IPS-20b (cell line): Measurements from ENCODE around the gene UGT2A3.
"Not testable (repeated sequence)": the region's sequence is repeated elsewhere in the genome, so short reads cannot be mapped to it uniquely, and the experiment has no call there.

Experiments
- H3K27ac ChIP-seq: one replicate; pipeline ENCODE4 v1.5.1; 2013; ENCODE audit warnings: low read length
- H3K27me3 ChIP-seq: 2 replicates; pipeline ENCODE4 v1.6.1; 2013; ENCODE audit warnings: mild to moderate bottlenecking, low read length, inconsistent platforms; ENCODE audit not compliant: insufficient read depth
- H3K36me3 ChIP-seq: 2 replicates; pipeline ENCODE4 v1.6.1; 2013; ENCODE audit warnings: low read depth, mild to moderate bottlenecking, inconsistent platforms, low read length, moderate library complexity; ENCODE audit not compliant: insufficient read depth
- H3K4me1 ChIP-seq: 2 replicates; pipeline ENCODE4 v1.6.1; 2013; ENCODE audit warnings: mild to moderate bottlenecking, control low read depth, inconsistent platforms, low read length, moderate library complexity; ENCODE audit not compliant: insufficient read depth
- H3K4me3 ChIP-seq: 2 replicates; pipeline ENCODE4 v1.5.1; 2013; ENCODE audit warnings: mild to moderate bottlenecking, low read length, inconsistent platforms
- H3K9ac ChIP-seq: 2 replicates; pipeline ENCODE4 v1.6.1; 2013; ENCODE audit warnings: low read depth, mild to moderate bottlenecking, inconsistent platforms, low read length, moderate library complexity
- H3K9me3 ChIP-seq: 2 replicates; pipeline ENCODE4 v1.6.1; 2013; ENCODE audit warnings: mild to moderate bottlenecking, low read depth, low read length, inconsistent platforms; ENCODE audit not compliant: insufficient read depth

The UGT2A3 gene

DNA sequence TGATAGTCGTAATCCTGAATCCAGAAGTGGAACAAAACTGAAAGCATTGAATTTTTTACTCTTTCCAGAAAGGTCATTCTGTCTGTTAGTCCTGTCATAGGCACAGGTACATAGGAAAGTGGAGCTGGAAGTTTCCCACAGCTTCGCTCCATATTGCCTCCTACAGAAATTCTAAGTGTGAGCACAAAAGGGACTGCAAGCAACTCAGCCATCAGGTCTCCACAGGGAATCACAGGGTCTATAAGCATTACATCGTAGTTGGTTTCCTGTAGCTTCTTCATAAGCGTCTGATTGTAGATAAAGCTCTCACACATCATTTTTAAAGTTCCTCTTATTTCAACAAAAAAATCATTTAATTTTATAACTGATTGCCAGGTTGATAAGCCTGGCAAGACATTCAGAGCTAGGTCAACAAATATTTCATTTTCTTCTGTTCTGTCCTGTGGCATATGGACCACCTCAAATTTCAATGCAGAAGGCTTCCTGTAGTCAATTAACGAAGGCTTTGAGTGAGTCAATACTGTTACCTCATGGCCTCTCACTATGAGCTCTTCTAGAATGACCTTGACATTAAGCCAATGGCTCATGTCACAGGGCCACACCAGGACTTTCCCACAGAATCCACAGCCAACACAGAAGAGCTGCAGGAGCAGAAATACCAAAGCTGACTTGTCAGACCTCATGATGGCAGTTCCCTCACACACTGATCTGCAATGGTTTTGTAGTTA, at the start of gene UGT2A3:
TSS of gene UGT2A3 (minus strand) at position 727 of the 728 bp plus-strand sequence. CDS start at position 683, 44 bp downstream.
- Histone ChIP-seq H3K9me3 (no peaks in the 10 kb centered on the region), H3K4me1 (0 out of 2 replicates have a peak, but pooled peaks cover 2% of the 10 kb centered on the region), H3K27ac (no peak within 1 kb of the TSS), H3K36me3 (no peaks in the 10 kb centered on the region), H3K9ac (no peak within 1 kb of the TSS), H3K4me3 (no peak within 1 kb of the TSS), H3K27me3 (no peaks in the 10 kb centered on the region)

DNA sequence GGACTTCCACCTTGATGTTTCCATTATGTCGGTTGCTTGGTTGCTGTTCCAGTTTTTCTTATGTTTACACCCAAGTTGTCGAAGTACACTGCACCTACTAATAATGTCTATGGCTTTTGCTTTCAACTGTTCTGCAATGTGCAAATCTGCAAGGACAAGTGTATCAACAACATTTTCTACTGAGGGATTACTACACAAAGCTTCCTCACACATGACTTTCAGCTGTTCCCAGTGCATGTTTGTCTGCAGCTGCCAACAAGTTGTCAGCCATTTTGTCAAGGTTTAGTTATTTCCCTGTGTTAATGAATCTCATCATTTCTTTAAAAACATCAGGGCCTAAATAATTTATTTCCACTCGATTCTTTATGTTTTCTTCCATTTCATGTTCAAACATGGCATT, 45.4 kb upstream of the UGT2A3 start:
- Histone ChIP-seq H3K27ac (no peak overlapping the region), H3K36me3 (no peaks in the 10 kb centered on the region), H3K4me1 (no peaks in the 10 kb centered on the region), H3K9ac (no peak overlapping the region), H3K27me3 (no peaks in the 10 kb centered on the region), H3K4me3 (no peak overlapping the region), H3K9me3 (no peaks in the 10 kb centered on the region)

DNA sequence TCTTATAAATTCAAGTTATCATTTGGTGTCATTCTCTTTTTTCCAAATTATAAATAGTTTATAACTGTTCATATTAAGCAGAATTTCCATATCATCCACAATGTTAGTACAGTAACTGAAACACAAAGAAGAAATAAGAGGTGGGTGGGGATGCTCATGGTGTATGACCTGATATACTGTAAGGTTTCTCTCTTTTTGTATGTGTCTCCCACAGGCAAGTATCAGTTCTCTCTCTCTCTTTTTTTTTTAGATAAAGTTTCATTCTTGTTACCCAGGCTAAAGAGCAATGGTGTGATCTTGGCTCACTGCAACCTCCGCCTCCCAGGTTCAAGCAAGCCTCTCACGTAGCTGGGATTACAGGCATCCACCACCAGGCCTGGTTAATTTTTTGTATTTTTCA, 43.7 kb upstream of the UGT2A3 start:
- Histone ChIP-seq H3K27me3 (no peaks in the 10 kb centered on the region), H3K4me1 (no peaks in the 10 kb centered on the region), H3K9me3 (no peaks in the 10 kb centered on the region), H3K4me3 (no peak overlapping the region), H3K36me3 (no peaks in the 10 kb centered on the region), H3K27ac (no peak overlapping the region), H3K9ac (no peak overlapping the region)

DNA sequence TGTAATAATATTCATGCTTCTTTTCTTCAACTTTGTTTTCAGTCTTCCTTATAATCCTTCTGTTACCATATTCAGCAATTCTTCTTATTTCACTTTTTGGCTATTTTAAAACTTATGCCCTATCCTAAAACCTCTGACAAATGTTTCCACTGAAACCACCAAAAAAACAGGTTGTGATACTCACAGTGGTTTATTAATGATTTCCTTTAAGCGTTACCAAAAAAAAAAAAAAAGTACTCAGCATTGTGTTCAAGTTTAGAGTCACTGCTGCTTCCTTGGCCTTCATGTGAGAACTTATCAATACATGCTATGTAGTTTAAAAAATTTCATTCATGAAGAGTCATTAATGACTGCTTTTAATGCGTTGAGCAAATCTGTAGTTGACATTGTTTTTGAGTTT, 35.4 kb upstream of the UGT2A3 start:
- Histone ChIP-seq H3K27ac (no peak overlapping the region), H3K4me3 (no peak overlapping the region), H3K27me3 (no peaks in the 10 kb centered on the region), H3K9me3 (peaks cover 5% of the 10 kb centered on the region; the same call in 1 of the 2 replicates), H3K4me1 (no peaks in the 10 kb centered on the region), H3K36me3 (no peaks in the 10 kb centered on the region), H3K9ac (no peak overlapping the region)

DNA sequence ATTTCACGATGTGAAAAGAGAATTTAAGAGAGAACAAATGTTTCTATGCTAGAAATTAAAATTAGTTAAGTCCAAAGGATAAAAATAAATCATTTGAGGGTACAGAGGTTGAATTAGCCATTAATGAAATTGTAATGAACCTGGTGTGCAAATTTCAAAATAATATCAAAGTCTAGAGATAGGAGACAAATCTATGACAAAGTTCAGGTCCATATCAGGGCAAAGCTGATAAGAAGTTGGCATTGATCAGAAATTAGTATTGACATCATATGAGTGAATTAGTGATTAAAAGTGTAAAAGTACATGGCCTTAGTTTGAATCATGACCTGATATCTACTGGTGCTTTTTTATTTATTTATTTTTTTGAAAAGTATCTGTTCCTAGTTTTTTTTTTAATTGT, 33.8 kb upstream of the UGT2A3 start:
- no peaks in the 10 kb centered on the region for H3K4me1 ChIP-seq
- H3K36me3 ChIP-seq: no peaks in the 10 kb centered on the region
- no peak overlapping the region for H3K4me3 ChIP-seq
- H3K9ac ChIP-seq: no peak overlapping the region
- peaks cover 5% of the 10 kb centered on the region; the same call in 1 of the 2 replicates for H3K9me3 ChIP-seq
- no peaks in the 10 kb centered on the region for H3K27me3 ChIP-seq
- no peak overlapping the region for H3K27ac ChIP-seq

DNA sequence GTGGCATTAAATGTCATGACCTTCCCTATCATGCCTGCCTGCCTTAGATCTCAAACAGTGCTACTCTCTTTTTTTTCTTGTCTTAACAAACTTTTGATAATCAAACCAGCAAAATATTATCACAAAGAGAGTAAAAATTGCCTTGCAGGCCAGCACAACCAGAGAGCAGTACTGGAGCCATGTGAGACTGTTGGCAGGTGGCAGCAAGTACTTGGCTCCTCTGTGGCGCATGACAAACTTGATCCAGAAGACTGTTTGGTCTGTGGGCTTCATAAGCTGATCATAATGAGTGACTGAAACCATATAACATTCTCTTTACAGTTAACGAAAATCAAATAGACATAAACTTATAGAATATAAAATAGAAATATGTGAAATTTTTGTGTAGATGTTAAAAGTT, 33.3 kb upstream of the UGT2A3 start:
- Histone ChIP-seq H3K4me1 (no peaks in the 10 kb centered on the region), H3K27ac (no peak overlapping the region), H3K9ac (no peak overlapping the region), H3K4me3 (no peak overlapping the region), H3K27me3 (no peaks in the 10 kb centered on the region), H3K9me3 (peaks cover 5% of the 10 kb centered on the region; the same call in 1 of the 2 replicates), H3K36me3 (no peaks in the 10 kb centered on the region)

DNA sequence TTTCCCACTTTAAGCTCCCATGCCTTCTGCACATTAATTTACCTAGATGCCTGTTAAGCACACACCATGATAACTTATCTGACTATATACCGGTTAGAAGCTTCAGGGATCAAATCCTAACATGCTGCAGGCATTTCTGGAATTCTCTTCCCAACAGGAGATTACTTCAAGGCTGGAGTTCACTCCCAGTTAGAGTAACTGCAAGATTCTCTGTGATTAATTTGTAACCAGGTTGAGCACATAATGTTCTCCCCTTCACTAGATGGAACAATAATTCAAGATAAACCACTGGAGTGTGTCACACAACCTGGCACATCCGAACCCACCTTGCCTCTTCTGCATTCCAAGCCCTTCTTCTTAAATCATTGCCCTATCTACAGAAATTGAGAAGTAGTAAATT, 11.8 kb upstream of the UGT2A3 start:
- Histone ChIP-seq H3K4me3 (no peak overlapping the region), H3K9me3 (peaks cover 26% of the 10 kb centered on the region), H3K4me1 (no peaks in the 10 kb centered on the region), H3K27ac (no peak overlapping the region), H3K9ac (no peak overlapping the region), H3K27me3 (no peaks in the 10 kb centered on the region), H3K36me3 (no peaks in the 10 kb centered on the region)

DNA sequence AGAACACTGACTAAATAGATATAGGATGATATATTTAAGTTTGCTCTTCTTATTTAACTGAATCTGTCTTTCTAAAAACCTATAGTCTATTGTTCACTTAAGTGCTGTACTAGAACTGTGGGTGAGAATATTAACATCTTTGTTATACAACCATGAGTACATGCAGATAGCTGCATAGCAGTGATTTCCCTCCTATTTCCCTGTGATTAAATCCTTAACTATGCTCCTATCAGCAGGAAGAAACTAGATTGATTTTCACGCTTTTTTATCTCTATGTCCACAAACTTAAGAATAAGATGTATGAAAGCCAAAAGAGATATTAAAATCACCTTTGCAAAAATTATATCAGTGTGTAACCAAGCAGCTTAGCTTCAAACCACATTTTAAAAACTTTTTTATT, 11.3 kb upstream of the UGT2A3 start:
- Histone ChIP-seq H3K4me1 (no peaks in the 10 kb centered on the region), H3K36me3 (no peaks in the 10 kb centered on the region), H3K9ac (no peak overlapping the region), H3K4me3 (no peak overlapping the region), H3K9me3 (peaks cover 26% of the 10 kb centered on the region), H3K27ac (no peak overlapping the region), H3K27me3 (no peaks in the 10 kb centered on the region)

DNA sequence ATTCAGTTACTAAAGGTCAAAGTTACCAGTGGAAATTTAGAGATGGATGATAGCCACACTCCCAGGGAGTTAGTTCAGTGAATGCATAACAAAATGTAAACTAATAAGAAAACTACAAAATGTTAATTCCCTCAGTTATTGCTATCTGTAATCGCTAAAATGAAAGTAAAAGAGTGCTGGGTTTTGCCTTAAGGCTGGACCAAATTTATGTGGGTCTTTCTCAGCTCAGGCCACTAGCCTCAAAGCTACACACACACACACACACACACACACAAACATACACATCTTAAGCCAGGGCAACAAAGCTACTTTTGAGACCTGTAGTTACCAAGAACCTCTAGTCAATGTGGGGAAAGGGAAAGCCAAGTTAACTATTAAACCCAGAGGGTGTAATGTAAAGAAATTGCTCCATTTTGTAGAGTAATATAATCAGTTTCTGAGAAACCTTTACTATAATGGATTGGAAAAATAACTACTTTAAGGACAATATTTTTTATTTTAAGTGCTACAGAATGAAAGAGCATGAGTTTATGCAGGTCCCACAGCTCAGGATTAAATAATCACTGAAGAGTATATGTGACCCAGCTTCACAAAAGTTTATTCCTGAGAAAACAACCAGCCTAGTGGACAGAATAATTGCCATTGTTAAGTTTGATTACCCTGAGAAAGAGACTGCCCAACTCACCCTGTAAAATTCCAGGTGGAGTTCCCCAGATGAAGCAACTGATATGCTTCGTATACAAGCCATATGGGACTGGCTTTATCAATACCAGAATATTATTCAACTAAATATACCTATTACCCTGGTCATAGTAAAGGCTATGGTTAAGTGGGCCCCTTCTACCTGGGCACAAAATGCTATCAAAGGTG, 8.9 kb upstream of the UGT2A3 start:
- Histone ChIP-seq H3K27me3 (no peaks in the 10 kb centered on the region), H3K4me3 (no peak overlapping the region), H3K36me3 (no peaks in the 10 kb centered on the region), H3K9me3 (peaks cover 16% of the 10 kb centered on the region), H3K9ac (no peak overlapping the region), H3K4me1 (no peaks in the 10 kb centered on the region), H3K27ac (no peak overlapping the region)

DNA sequence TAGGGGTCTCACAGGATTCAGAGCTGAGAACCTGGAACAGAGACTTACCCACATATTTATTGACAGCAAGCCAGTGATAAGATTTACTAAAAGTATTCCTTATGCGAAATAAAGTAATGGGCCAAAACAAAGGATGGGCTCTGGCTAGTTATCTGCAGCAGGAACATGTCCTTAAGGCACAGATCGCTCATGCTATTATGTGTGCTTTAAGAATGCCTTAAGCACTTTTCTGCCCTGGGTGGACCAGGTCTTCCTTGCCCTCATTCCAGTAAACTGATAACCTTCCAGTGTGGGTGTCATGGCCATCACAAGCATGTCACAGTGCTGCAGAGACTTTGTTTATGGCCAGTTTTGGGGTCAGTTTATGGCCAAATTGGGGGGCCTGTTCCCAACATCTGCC, 7.5 kb upstream of the UGT2A3 start:
- not testable (repeated sequence) for H3K36me3 ChIP-seq, H3K4me3 ChIP-seq, H3K9ac ChIP-seq, H3K27me3 ChIP-seq, H3K27ac ChIP-seq, H3K4me1 ChIP-seq
- peaks cover 16% of the 10 kb centered on the region for H3K9me3 ChIP-seq

DNA sequence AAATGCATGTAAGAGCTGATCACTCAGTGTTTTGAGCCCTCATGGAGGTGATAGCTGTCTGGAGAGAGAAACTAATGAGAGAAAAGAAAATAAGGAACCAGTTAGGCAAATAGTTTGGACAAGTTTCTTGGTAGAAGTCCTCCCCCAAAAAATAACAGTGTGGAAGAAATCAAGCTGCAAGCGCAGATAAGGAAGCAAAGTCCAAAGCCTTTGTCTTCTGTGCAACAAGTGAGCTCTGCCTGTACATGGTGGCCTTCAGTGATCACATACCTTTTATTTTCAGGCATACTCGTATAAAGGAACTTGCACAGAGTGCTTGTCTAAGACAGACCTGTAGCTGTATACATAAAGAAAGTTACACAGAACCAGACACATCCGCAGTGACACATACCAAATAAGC, 2.5 kb upstream of the UGT2A3 start:
- H3K4me3 ChIP-seq: no peak overlapping the region
- no peak overlapping the region for H3K27ac ChIP-seq
- peaks cover 5% of the 10 kb centered on the region for H3K9me3 ChIP-seq
- 0 out of 2 replicates have a peak, but pooled peaks cover 2% of the 10 kb centered on the region for H3K4me1 ChIP-seq
- no peaks in the 10 kb centered on the region for H3K27me3 ChIP-seq
- no peaks in the 10 kb centered on the region for H3K36me3 ChIP-seq
- no peak overlapping the region for H3K9ac ChIP-seq
